Right atrium auricular region (tissue), 2 donors: ENCODE data around the gene HP. TPM values are rescaled to one million over a fixed set of nuclear protein-coding genes. Genes with fewer than 3 reads are reported as not detected.

Experiments used
- DNase-seq: peaks from one replicate; pipeline ENCODE4 v3.0.0-alpha.2; 2019; ENCODE audit warnings: low spot score
- H3K27ac ChIP-seq, 2 donors: fragments of 200-600 bp; sonication (generic); 1 replicate in 1 of 2; 2 replicates in 1 of 2; pipeline ENCODE4 v1.5.1; 2016 to 2019
- H3K27me3 ChIP-seq, 2 donors: fragments of 200-600 bp; sonication (generic); one replicate each; pipeline versions ENCODE4 v1.5.1 to v1.6.0; 2017 to 2019
- H3K36me3 ChIP-seq: fragments of 200-600 bp; sonication (generic); one replicate; pipeline ENCODE4 v1.5.1; 2016
- H3K4me1 ChIP-seq, 2 donors: fragments of 200-600 bp; sonication (generic); one replicate each; pipeline versions ENCODE4 v1.5.1 to v1.6.0; 2017 to 2019
- H3K4me3 ChIP-seq, 2 donors: fragments of 200-600 bp; sonication (generic); 1 replicate in 1 of 2; 2 replicates in 1 of 2; pipeline ENCODE4 v1.5.1; 2017 to 2019; ENCODE audit warnings: mild to moderate bottlenecking in 1 of 2, moderate library complexity in 1 of 2
- H3K9me3 ChIP-seq, 2 donors: fragments of 200-600 bp; sonication (generic); one replicate each; pipeline ENCODE4 v1.5.1; 2019
- CTCF ChIP-seq, 2 donors: fragments of 200-600 bp; sonication (generic); IDR thresholded peaks; one replicate each; pipeline ENCODE4 v1.5.1; 2019; ENCODE audit warnings: antibody characterized with exemption in 2 of 2
- total RNA-seq, 2 donors: library from RNA; depleted of rRNA; stranded (reverse); fragments of >200 nt; gene quantifications; one replicate each; pipeline ENCODE4 v1.1.0, GENCODE V29; 2016

The HP gene
- total RNA-seq, 2 donors from 2014 or later = 52.7 to 1,105 TPM

- peaks cover 55% of the 10 kb centered on the region for H3K36me3 ChIP-seq
Observed at GRCh38 chr16:72021043-72021442, 33.3 kb upstream of the HP start.

GRCh38 chr16:72022127-72022526 is 32.2 kb upstream of the HP start:
- no peak for TF ChIP-seq CTCF (IDR thresholded peaks at IDR 0.05)
- DNase-seq = no peak
- Histone ChIP-seq H3K27ac (no peak overlapping the region), H3K9me3 (no peaks in the 10 kb centered on the region), H3K27me3 (no peaks in the 10 kb centered on the region), H3K4me3 (no peak overlapping the region), H3K4me1 (peaks cover 0 to 16% of the 10 kb centered on the region in 2 donors), H3K36me3 (peaks cover 60% of the 10 kb centered on the region)

More at GRCh38 chr16:72021043-72021442, 33.3 kb upstream of the HP start:
- no peaks in the 10 kb centered on the region for H3K9me3 ChIP-seq
- H3K27me3 ChIP-seq = no peaks in the 10 kb centered on the region
- H3K4me1 ChIP-seq = peaks cover 0 to 26% of the 10 kb centered on the region in 2 donors
- H3K4me3 ChIP-seq = no peak overlapping the region
- DNase-seq = no peak
- no peak overlapping the region for H3K27ac ChIP-seq
- TF ChIP-seq CTCF (IDR thresholded peaks at IDR 0.05) = no peak

GRCh38 chr16:72023962-72024361 is 30.3 kb upstream of the HP start:
- H3K36me3 ChIP-seq = peaks cover 75% of the 10 kb centered on the region
- no peaks in the 10 kb centered on the region for H3K9me3 ChIP-seq
- H3K4me3 ChIP-seq = no peak overlapping the region
- DNase-seq = no peak
- no peak overlapping the region for H3K27ac ChIP-seq
- no peak for TF ChIP-seq CTCF (IDR thresholded peaks at IDR 0.05)
- no peaks in the 10 kb centered on the region for H3K27me3 ChIP-seq
- H3K4me1 ChIP-seq = peaks cover 0 to 3% of the 10 kb centered on the region in 2 donors

DNA sequence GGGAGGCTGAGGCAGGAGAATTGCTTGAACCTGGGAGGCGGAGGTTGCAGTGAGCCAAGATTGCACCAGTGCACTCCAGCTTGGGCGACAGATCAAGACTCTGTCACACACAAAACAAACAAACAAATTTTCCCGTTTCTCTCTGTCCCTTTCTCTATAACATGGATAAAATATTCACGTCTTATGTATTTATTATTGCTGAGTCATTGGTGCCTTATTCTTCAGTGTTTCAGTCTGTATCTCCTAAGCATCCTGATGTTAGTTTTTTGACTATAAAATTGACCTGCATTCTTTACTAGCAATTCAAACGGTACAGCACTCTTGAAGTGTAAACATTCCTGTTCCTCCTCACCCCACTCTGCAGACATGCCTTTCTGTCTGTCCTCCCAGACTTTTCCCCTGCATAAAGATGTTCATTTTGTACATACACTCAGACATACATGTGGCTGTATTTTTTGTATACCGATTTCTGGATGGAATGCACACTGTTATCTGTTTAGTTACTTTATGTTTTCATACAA is 29.4 kb upstream of the HP start:
- DNase-seq = no peak

GRCh38 chr16:72025404-72026114 is 28.7 kb upstream of the HP start:
- no peak overlapping the region for H3K4me3 ChIP-seq
- no peak overlapping the region for H3K27ac ChIP-seq
- no peak for DNase-seq
- no peak for TF ChIP-seq CTCF (IDR thresholded peaks at IDR 0.05)
- no peaks in the 10 kb centered on the region for H3K4me1 ChIP-seq
- peaks cover 71% of the 10 kb centered on the region for H3K36me3 ChIP-seq
- H3K27me3 ChIP-seq = no peaks in the 10 kb centered on the region
- H3K9me3 ChIP-seq = no peaks in the 10 kb centered on the region

More for the DNA sequence above, 29.4 kb upstream of the HP start:
- peaks cover 75% of the 10 kb centered on the region for H3K36me3 ChIP-seq
- no peak overlapping the region for H3K27ac ChIP-seq
- no peaks in the 10 kb centered on the region for H3K9me3 ChIP-seq
- no peak overlapping the region for H3K4me3 ChIP-seq
- H3K27me3 ChIP-seq = no peaks in the 10 kb centered on the region
- H3K4me1 ChIP-seq = no peaks in the 10 kb centered on the region
- no peak for TF ChIP-seq CTCF (IDR thresholded peaks at IDR 0.05)
